HEK293 (cell line): Measurements from ENCODE around the gene DOCK8.

Experiments used
- CTCF ChIA-PET: fragments of 350-600 bp; formaldehyde crosslinking; extraction: SDS; loops from one replicate; lab custom pipeline; 2021; ENCODE audit warnings: antibody characterized with exemption; lab: Yijun Ruan, JAX
- POLR2A ChIA-PET: fragments of 300-600 bp; formaldehyde crosslinking; extraction: SDS; loops from one replicate; lab custom pipeline; 2020; ENCODE audit warnings: antibody characterized with exemption, inconsistent platforms; lab: Yijun Ruan, JAX
- H3K27ac ChIP-seq: fragments of 200-500 bp; sonication (Bioruptor generic); 2 replicates; pipeline ENCODE4 v1.5.1; 2014; ENCODE audit warnings: low read depth, low read length, control low read depth, inconsistent platforms; ENCODE audit errors: extremely low read depth
- H3K36me3 ChIP-seq, 2 experiments: fragments of 200-500 bp in 1 of 2; sonication (Bioruptor generic) in 1 of 2; 1 replicate in 1 of 2; 2 replicates in 1 of 2; pipeline ENCODE4 v1.5.1; 2014 to 2017; ENCODE audit warnings: inconsistent platforms in 2 of 2, low read length in 2 of 2; ENCODE audit not compliant: control insufficient read depth in 2 of 2, insufficient read depth in 1 of 2
- H3K4me1 ChIP-seq: fragments of 200-500 bp; sonication (Bioruptor generic); 2 replicates; pipeline ENCODE4 v1.5.1; 2014; ENCODE audit warnings: mild to moderate bottlenecking, low read length, inconsistent platforms; ENCODE audit not compliant: control insufficient read depth, insufficient read depth
- H3K4me3 ChIP-seq: 2 replicates; pipeline ENCODE4 v1.5.1; 2011; ENCODE audit warnings: low read depth, mild to moderate bottlenecking, control low read depth, low read length, moderate library complexity
- H3K9me3 ChIP-seq: fragments of 200-500 bp; sonication (Bioruptor generic); 2 replicates; pipeline ENCODE4 v1.5.1; 2014; ENCODE audit warnings: low read depth, low read length, inconsistent platforms; ENCODE audit not compliant: control insufficient read depth, insufficient read depth
- GFI1B ChIP-seq: fragments of 450-650 bp; formaldehyde crosslinking; IDR thresholded peaks from 2 replicates; pipeline ENCODE4 v1.5.1; 2016; ENCODE audit warnings: missing biosample characterization, missing genetic modification characterization
- GLI4 ChIP-seq: fragments of 450-650 bp; formaldehyde crosslinking; IDR thresholded peaks from 2 replicates; pipeline ENCODE4 v1.5.1; 2016; ENCODE audit warnings: missing biosample characterization, missing genetic modification characterization
- OSR2 ChIP-seq: fragments of 450-650 bp; formaldehyde crosslinking; IDR thresholded peaks from 2 replicates; pipeline ENCODE4 v1.5.1; 2016; ENCODE audit warnings: missing biosample characterization, missing genetic modification characterization
- SCRT2 ChIP-seq: fragments of 450-650 bp; formaldehyde crosslinking; IDR thresholded peaks from 2 replicates; pipeline ENCODE4 v1.5.1; 2016; ENCODE audit warnings: missing biosample characterization, missing genetic modification characterization
- ZBTB8A ChIP-seq: fragments of 450-650 bp; formaldehyde crosslinking; IDR thresholded peaks from 2 replicates; pipeline ENCODE4 v1.5.1; 2016; ENCODE audit warnings: missing biosample characterization, missing genetic modification characterization
- ZFP3 ChIP-seq: fragments of 450-650 bp; formaldehyde crosslinking; IDR thresholded peaks from 2 replicates; pipeline ENCODE4 v1.5.1; 2016; ENCODE audit warnings: low read depth, missing biosample characterization, missing genetic modification characterization
- ZNF16 ChIP-seq: fragments of 450-650 bp; formaldehyde crosslinking; IDR thresholded peaks from 2 replicates; pipeline ENCODE4 v1.5.1; 2016; ENCODE audit warnings: low read depth, missing biosample characterization, missing genetic modification characterization
- ZNF184 ChIP-seq: fragments of 450-650 bp; IDR thresholded peaks from 2 replicates; pipeline ENCODE4 v1.5.1; 2018; ENCODE audit warnings: missing biosample characterization, mild to moderate bottlenecking, missing genetic modification characterization
- ZNF19 ChIP-seq: fragments of 450-650 bp; formaldehyde crosslinking; IDR thresholded peaks from 2 replicates; pipeline ENCODE4; 2016; ENCODE audit warnings: missing biosample characterization, missing genetic modification characterization, low read depth
- ZNF292 ChIP-seq: fragments of 450-650 bp; formaldehyde crosslinking; IDR thresholded peaks from 2 replicates; pipeline ENCODE4 v1.5.1; 2016; ENCODE audit warnings: low read depth, missing biosample characterization, missing genetic modification characterization, borderline replicate concordance
- ZNF302 ChIP-seq: fragments of 450-650 bp; formaldehyde crosslinking; IDR thresholded peaks from 2 replicates; pipeline ENCODE4 v1.5.1; 2016; ENCODE audit warnings: missing biosample characterization, missing genetic modification characterization, low read depth
- ZNF324 ChIP-seq: fragments of 450-650 bp; formaldehyde crosslinking; IDR thresholded peaks from 2 replicates; pipeline ENCODE4 v1.5.1; 2016; ENCODE audit warnings: missing biosample characterization, missing genetic modification characterization
- ZNF404 ChIP-seq: fragments of 450-650 bp; formaldehyde crosslinking; IDR thresholded peaks from 2 replicates; pipeline ENCODE4 v1.5.1; 2017; ENCODE audit warnings: missing biosample characterization, missing genetic modification characterization
- ZNF416 ChIP-seq: fragments of 450-650 bp; formaldehyde crosslinking; IDR thresholded peaks from 2 replicates; pipeline ENCODE4 v1.5.1; 2016; ENCODE audit warnings: missing biosample characterization, missing genetic modification characterization
- ZNF423 ChIP-seq: fragments of 450-650 bp; formaldehyde crosslinking; IDR thresholded peaks from 2 replicates; pipeline ENCODE4 v1.5.1; 2016; ENCODE audit warnings: missing biosample characterization, missing genetic modification characterization
- ZNF530 ChIP-seq: fragments of 450-650 bp; formaldehyde crosslinking; IDR thresholded peaks from 2 replicates; pipeline ENCODE4 v1.5.1; 2016; ENCODE audit warnings: low read depth, missing biosample characterization, missing genetic modification characterization
- ZNF558 ChIP-seq: fragments of 450-650 bp; formaldehyde crosslinking; IDR thresholded peaks from 2 replicates; pipeline ENCODE4 v1.5.1; 2016; ENCODE audit warnings: missing biosample characterization, missing genetic modification characterization
- ZNF629 ChIP-seq: fragments of 450-650 bp; formaldehyde crosslinking; IDR thresholded peaks from 2 replicates; pipeline ENCODE4 v1.5.1; 2017; ENCODE audit warnings: missing biosample characterization, missing genetic modification characterization
- ZNF654 ChIP-seq: fragments of 450-650 bp; formaldehyde crosslinking; IDR thresholded peaks from 2 replicates; pipeline ENCODE4 v1.5.1; 2016; ENCODE audit warnings: low read depth, missing biosample characterization, missing genetic modification characterization
- ZNF768 ChIP-seq: fragments of 450-650 bp; formaldehyde crosslinking; IDR thresholded peaks from 2 replicates; pipeline ENCODE4 v1.5.1; 2018; ENCODE audit warnings: missing biosample characterization, mild to moderate bottlenecking, missing genetic modification characterization
- TF ChIP-seq, protein P1 (sequence below): fragments of 450-650 bp; formaldehyde crosslinking; IDR thresholded peaks from 2 replicates; pipeline ENCODE4 v1.5.1; 2016; ENCODE audit warnings: missing biosample characterization, missing genetic modification characterization
- TF ChIP-seq, protein P2 (sequence below): fragments of 450-650 bp; formaldehyde crosslinking; conservative IDR thresholded peaks from 2 replicates; pipeline ENCODE4 v1.5.1; 2016; ENCODE audit warnings: low read depth, missing biosample characterization, missing genetic modification characterization
- TF ChIP-seq, protein P3 (sequence below): fragments of 450-650 bp; formaldehyde crosslinking; IDR thresholded peaks from 2 replicates; pipeline ENCODE4 v1.5.1; 2017; ENCODE audit warnings: missing biosample characterization, mild to moderate bottlenecking, missing genetic modification characterization, moderate library complexity
- TF ChIP-seq, protein P4 (sequence below): fragments of 450-650 bp; formaldehyde crosslinking; IDR thresholded peaks from 2 replicates; pipeline ENCODE4 v1.5.1; 2016; ENCODE audit warnings: missing biosample characterization, missing genetic modification characterization, borderline replicate concordance

DOCK8 gene

DNA sequence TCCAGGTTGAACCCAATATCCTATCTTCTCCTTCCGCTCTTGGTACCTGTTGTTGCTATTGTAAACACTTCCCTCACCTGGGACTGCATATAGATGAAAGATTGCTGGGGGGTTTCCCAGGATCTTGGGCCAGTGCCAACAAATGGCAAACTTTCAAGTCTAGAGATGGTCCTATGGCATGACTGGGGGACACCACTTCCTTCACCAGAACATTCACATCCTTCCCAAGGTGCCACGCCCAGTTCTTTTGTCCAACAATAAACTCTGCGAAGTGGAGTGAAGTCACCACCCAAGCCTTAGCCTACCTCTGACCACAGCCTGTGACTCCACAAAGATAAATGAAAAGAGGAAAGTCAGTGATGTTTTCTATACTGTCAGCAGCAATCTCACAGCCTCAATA lies 34.4 kb downstream of the DOCK8 start (continued):
- TF ChIP-seq GLI4 (tag by site-specific recombination) (no peak), ZNF768 (tag by site-specific recombination) (no peak), ZNF16 (tag by site-specific recombination) (no peak), ZNF292 (tag by site-specific recombination) (no peak)
- TF ChIP-seq, protein P1, sequence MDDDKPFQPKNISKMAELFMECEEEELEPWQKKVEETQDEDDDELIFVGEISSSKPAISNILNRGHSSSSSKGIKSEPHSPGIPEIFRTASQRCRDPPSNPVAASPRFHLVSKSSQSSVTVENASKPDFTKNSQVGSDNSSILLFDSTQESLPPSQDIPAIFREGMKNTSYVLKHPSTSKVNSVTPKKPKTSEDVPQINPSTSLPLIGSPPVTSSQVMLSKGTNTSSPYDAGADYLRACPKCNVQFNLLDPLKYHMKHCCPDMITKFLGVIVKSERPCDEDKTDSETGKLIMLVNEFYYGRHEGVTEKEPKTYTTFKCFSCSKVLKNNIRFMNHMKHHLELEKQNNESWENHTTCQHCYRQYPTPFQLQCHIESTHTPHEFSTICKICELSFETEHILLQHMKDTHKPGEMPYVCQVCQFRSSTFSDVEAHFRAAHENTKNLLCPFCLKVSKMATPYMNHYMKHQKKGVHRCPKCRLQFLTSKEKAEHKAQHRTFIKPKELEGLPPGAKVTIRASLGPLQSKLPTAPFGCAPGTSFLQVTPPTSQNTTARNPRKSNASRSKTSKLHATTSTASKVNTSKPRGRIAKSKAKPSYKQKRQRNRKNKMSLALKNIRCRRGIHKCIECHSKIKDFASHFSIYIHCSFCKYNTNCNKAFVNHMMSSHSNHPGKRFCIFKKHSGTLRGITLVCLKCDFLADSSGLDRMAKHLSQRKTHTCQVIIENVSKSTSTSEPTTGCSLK (tag by site-specific recombination), result no peak

DNA sequence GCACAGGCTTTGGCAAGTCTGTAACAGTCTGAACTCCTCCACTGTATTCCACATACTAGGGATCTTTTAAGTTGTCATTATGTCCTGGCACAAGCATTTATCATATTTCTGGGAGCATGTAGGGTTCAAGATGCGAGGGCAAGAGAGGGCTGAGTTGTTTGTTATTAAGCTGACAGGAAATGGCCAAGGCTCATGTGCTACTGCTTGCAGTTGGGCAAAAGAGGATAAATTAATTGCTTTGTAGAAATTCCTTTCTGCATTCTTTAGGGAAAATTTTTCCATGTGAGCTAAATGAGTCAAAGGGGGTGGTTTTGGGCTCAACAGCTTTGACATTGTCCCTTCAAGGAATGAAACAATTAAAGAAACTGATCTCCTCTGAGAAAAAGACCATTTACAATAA lies 35.4 kb downstream of the DOCK8 start:
- CTCF ChIA-PET, result no interaction called here
- Histone ChIP-seq H3K4me3 (no peak overlapping the region), H3K27ac (no peak overlapping the region), H3K36me3 (no peaks in the 10 kb centered on the region), H3K9me3 (no peaks in the 10 kb centered on the region), H3K4me1 (no peaks in the 10 kb centered on the region)
- POLR2A ChIA-PET, result no interaction called here
- TF ChIP-seq ZNF423, result no peak
- TF ChIP-seq ZNF324 (tag by site-specific recombination), result no peak
- TF ChIP-seq OSR2 (tag by site-specific recombination), result no peak
- no peak for TF ChIP-seq ZFP3 (tag by site-specific recombination)
- TF ChIP-seq ZNF416 (tag by site-specific recombination), result no peak
- no peak for TF ChIP-seq ZBTB8A (tag by site-specific recombination)
- TF ChIP-seq, protein P2, sequence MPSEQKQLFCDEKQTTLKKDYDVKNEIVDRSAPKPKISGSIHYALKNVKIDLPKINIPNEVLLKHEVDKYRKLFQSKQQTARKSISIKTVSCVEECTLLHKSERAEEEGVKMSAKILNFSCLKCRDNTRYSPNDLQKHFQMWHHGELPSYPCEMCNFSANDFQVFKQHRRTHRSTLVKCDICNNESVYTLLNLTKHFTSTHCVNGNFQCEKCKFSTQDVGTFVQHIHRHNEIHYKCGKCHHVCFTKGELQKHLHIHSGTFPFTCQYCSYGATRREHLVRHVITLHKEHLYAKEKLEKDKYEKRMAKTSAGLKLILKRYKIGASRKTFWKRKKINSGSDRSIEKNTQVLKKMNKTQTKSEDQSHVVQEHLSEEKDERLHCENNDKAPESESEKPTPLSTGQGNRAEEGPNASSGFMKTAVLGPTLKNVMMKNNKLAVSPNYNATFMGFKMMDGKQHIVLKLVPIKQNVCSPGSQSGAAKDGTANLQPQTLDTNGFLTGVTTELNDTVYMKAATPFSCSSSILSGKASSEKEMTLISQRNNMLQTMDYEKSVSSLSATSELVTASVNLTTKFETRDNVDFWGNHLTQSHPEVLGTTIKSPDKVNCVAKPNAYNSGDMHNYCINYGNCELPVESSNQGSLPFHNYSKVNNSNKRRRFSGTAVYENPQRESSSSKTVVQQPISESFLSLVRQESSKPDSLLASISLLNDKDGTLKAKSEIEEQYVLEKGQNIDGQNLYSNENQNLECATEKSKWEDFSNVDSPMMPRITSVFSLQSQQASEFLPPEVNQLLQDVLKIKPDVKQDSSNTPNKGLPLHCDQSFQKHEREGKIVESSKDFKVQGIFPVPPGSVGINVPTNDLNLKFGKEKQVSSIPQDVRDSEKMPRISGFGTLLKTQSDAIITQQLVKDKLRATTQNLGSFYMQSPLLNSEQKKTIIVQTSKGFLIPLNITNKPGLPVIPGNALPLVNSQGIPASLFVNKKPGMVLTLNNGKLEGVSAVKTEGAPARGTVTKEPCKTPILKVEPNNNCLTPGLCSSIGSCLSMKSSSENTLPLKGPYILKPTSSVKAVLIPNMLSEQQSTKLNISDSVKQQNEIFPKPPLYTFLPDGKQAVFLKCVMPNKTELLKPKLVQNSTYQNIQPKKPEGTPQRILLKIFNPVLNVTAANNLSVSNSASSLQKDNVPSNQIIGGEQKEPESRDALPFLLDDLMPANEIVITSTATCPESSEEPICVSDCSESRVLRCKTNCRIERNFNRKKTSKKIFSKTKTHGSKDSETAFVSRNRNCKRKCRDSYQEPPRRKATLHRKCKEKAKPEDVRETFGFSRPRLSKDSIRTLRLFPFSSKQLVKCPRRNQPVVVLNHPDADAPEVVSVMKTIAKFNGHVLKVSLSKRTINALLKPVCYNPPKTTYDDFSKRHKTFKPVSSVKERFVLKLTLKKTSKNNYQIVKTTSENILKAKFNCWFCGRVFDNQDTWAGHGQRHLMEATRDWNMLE (tag by site-specific recombination), result no peak
- TF ChIP-seq GFI1B (tag by site-specific recombination), result no peak
- TF ChIP-seq ZNF530, result no peak
- TF ChIP-seq ZNF404 (tag by site-specific recombination), result no peak
- TF ChIP-seq, protein P3, sequence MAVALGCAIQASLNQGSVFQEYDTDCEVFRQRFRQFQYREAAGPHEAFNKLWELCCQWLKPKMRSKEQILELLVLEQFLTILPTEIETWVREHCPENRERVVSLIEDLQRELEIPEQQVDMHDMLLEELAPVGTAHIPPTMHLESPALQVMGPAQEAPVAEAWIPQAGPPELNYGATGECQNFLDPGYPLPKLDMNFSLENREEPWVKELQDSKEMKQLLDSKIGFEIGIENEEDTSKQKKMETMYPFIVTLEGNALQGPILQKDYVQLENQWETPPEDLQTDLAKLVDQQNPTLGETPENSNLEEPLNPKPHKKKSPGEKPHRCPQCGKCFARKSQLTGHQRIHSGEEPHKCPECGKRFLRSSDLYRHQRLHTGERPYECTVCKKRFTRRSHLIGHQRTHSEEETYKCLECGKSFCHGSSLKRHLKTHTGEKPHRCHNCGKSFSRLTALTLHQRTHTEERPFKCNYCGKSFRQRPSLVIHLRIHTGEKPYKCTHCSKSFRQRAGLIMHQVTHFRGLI (tag by site-specific recombination), result no peak
- no peak for TF ChIP-seq ZNF302 (tag by site-specific recombination)
- no peak for TF ChIP-seq ZNF654 (tag by site-specific recombination)
- TF ChIP-seq, protein P4, sequence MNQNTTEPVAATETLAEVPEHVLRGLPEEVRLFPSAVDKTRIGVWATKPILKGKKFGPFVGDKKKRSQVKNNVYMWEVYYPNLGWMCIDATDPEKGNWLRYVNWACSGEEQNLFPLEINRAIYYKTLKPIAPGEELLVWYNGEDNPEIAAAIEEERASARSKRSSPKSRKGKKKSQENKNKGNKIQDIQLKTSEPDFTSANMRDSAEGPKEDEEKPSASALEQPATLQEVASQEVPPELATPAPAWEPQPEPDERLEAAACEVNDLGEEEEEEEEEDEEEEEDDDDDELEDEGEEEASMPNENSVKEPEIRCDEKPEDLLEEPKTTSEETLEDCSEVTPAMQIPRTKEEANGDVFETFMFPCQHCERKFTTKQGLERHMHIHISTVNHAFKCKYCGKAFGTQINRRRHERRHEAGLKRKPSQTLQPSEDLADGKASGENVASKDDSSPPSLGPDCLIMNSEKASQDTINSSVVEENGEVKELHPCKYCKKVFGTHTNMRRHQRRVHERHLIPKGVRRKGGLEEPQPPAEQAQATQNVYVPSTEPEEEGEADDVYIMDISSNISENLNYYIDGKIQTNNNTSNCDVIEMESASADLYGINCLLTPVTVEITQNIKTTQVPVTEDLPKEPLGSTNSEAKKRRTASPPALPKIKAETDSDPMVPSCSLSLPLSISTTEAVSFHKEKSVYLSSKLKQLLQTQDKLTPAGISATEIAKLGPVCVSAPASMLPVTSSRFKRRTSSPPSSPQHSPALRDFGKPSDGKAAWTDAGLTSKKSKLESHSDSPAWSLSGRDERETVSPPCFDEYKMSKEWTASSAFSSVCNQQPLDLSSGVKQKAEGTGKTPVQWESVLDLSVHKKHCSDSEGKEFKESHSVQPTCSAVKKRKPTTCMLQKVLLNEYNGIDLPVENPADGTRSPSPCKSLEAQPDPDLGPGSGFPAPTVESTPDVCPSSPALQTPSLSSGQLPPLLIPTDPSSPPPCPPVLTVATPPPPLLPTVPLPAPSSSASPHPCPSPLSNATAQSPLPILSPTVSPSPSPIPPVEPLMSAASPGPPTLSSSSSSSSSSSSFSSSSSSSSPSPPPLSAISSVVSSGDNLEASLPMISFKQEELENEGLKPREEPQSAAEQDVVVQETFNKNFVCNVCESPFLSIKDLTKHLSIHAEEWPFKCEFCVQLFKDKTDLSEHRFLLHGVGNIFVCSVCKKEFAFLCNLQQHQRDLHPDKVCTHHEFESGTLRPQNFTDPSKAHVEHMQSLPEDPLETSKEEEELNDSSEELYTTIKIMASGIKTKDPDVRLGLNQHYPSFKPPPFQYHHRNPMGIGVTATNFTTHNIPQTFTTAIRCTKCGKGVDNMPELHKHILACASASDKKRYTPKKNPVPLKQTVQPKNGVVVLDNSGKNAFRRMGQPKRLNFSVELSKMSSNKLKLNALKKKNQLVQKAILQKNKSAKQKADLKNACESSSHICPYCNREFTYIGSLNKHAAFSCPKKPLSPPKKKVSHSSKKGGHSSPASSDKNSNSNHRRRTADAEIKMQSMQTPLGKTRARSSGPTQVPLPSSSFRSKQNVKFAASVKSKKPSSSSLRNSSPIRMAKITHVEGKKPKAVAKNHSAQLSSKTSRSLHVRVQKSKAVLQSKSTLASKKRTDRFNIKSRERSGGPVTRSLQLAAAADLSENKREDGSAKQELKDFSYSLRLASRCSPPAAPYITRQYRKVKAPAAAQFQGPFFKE (tag by site-specific recombination), result no peak
- no peak for TF ChIP-seq ZNF19
- no peak for TF ChIP-seq ZNF558 (tag by site-specific recombination)
- no peak for TF ChIP-seq SCRT2 (tag by site-specific recombination)
- TF ChIP-seq ZNF629, result no peak
- no peak for TF ChIP-seq ZNF184 (tag by site-specific recombination)
